ENCODE measurements around the gene KIF18A.

GRCh38 chr11:27973851-27974536 is 134.0 kb downstream of the KIF18A start:
- TF ChIP-seq CTCF (optimal IDR thresholded peaks at IDR 0.05 in 1 of 3, IDR thresholded peaks at IDR 0.05 in 1 of 3, conservative IDR thresholded peaks at IDR 0.05 in 1 of 3; ENCODE audit: extremely low read depth in 1 of 3, insufficient read depth in 2 of 3, low read length in 3 of 3) (no peak), EZH2 (IDR thresholded peaks at IDR 0.05; ENCODE audit: low read length) (no peak)

Data from keratinocyte (primary cell).